B cell (primary cell): Measurements from ENCODE around the gene CLCA4. TPM values are rescaled to one million over a fixed set of nuclear protein-coding genes. Genes with fewer than 3 reads are reported as not detected.

Source experiments
- ATAC-seq: fragments of 200-7000 bp; cut with Tn5 transposase; one replicate; pipeline ENCODE4 v1.10.0; 2021; ENCODE audit warnings: low read depth, mild to moderate bottlenecking, moderate number of reproducible peaks, moderate library complexity
- CTCF ChIA-PET: fragments of 350-600 bp; sonication (Branson Sonifier 250); formaldehyde crosslinking; loops from one replicate; lab custom pipeline; 2021; ENCODE audit warnings: antibody characterized with exemption, inconsistent platforms; lab: Charles Lee
- POLR2A ChIA-PET: fragments of 350-600 bp; sonication (Branson Sonifier 250); formaldehyde crosslinking; loops from one replicate; lab custom pipeline; 2021; ENCODE audit warnings: antibody characterized with exemption; lab: Charles Lee
- DNase-seq: peaks from one replicate; pipeline ENCODE4 v3.0.0; 2013
- H2AFZ ChIP-seq: 2 replicates; pipeline ENCODE4 v1.6.1; 2012; ENCODE audit warnings: mild to moderate bottlenecking, low read depth, low read length; ENCODE audit not compliant: insufficient read depth, poor library complexity, severe bottlenecking
- H3K27ac ChIP-seq, 2 donors: 1 replicate in 1 of 2; 2 replicates in 1 of 2; pipeline ENCODE4 v1.5.1; 2012 to 2013; ENCODE audit warnings: low read length in 2 of 2, mild to moderate bottlenecking in 2 of 2, moderate library complexity in 1 of 2
- H3K27me3 ChIP-seq, 4 experiments: fragments of 200-600 bp in 1 of 4; sonication (generic) in 1 of 4; replicated peaks in 1 of 4; 1 replicate in 2 of 4; 2 replicates in 2 of 4; pipeline versions ENCODE4 v1.6.1 to v1.7.0; 2013 to 2016; ENCODE audit warnings: low read length in 3 of 4, mild to moderate bottlenecking in 2 of 4, mixed read lengths in 1 of 4, moderate library complexity in 1 of 4; ENCODE audit not compliant: insufficient read depth in 4 of 4, control insufficient read depth in 3 of 4; ENCODE audit errors: control extremely low read depth in 1 of 4
- H3K36me3 ChIP-seq, 2 experiments: replicated peaks in 1 of 2; 1 replicate in 1 of 2; 2 replicates in 1 of 2; pipeline versions ENCODE4 v1.6.1 to v1.7.1; 2013; ENCODE audit warnings: low read length in 1 of 2; ENCODE audit not compliant: insufficient read depth in 2 of 2, control insufficient read depth in 1 of 2; ENCODE audit errors: control extremely low read depth in 1 of 2, extremely low read depth in 1 of 2
- H3K4me1 ChIP-seq, 2 donors: fragments of 200-600 bp in 1 of 2; sonication (generic) in 1 of 2; 1 replicate in 1 of 2; 2 replicates in 1 of 2; pipeline versions ENCODE4 v1.5.1 to v1.6.1; 2013 to 2017; ENCODE audit warnings: low read length in 2 of 2; ENCODE audit not compliant: control insufficient read depth in 2 of 2, insufficient read depth in 2 of 2
- H3K4me2 ChIP-seq: replicated peaks from 2 replicates; pipeline ENCODE3; 2012; ENCODE audit warnings: mild to moderate bottlenecking, low read depth, low read length; ENCODE audit not compliant: poor library complexity, severe bottlenecking
- H3K4me3 ChIP-seq, 5 experiments: fragments of 200-600 bp in 1 of 5; sonication (generic) in 1 of 5; 1 replicate in 3 of 5; 2 replicates in 2 of 5; pipeline versions ENCODE4 v1.5.1 to v1.7.0; 2011 to 2016; ENCODE audit warnings: low read length in 4 of 5, mild to moderate bottlenecking in 4 of 5, low read depth in 2 of 5, control low read depth in 1 of 5, moderate library complexity in 1 of 5; ENCODE audit not compliant: insufficient read depth in 1 of 5; ENCODE audit errors: control extremely low read depth in 1 of 5, extremely low read depth in 1 of 5
- H3K79me2 ChIP-seq: fragments of 200-600 bp; sonication (generic); one replicate; pipeline ENCODE4 v1.6.0; 2016; ENCODE audit warnings: low read length; ENCODE audit not compliant: control insufficient read depth, insufficient read depth
- H3K9ac ChIP-seq: fragments of 200-600 bp; sonication (generic); 2 replicates; pipeline ENCODE4 v1.6.1; 2017; ENCODE audit warnings: mild to moderate bottlenecking, low read length, moderate library complexity
- H3K9me3 ChIP-seq, 3 donors: one replicate each; pipeline versions ENCODE4 v1.6.1 to v1.7.1; 2013; ENCODE audit warnings: low read length in 2 of 3; ENCODE audit not compliant: control insufficient read depth in 2 of 3, insufficient read depth in 1 of 3; ENCODE audit errors: control extremely low read depth in 1 of 3
- H4K20me1 ChIP-seq: 2 replicates; pipeline ENCODE4 v1.6.0; 2012; ENCODE audit warnings: mild to moderate bottlenecking, low read length; ENCODE audit not compliant: insufficient read depth, control insufficient read depth, poor library complexity, severe bottlenecking
- H3K27ac Mint-ChIP-seq: one replicate; pipeline ENCODE4 v1.8.0; 2021; ENCODE audit warnings: mixed read lengths
- H3K27me3 Mint-ChIP-seq: one replicate; pipeline ENCODE4 v1.8.0; 2021; ENCODE audit warnings: mixed read lengths
- H3K4me1 Mint-ChIP-seq: one replicate; pipeline ENCODE4 v1.8.0; 2021; ENCODE audit warnings: mixed read lengths
- H3K4me3 Mint-ChIP-seq: one replicate; pipeline ENCODE4 v1.8.0; 2021; ENCODE audit warnings: mixed read lengths
- H3K9me3 Mint-ChIP-seq: one replicate; pipeline ENCODE4 v1.8.0; 2022; ENCODE audit warnings: mixed read lengths; ENCODE audit not compliant: insufficient read depth
- CTCF ChIP-seq: fragments of 200-600 bp; IDR thresholded peaks from one replicate; pipeline ENCODE4 v1.8.0; 2022; ENCODE audit warnings: antibody characterized with exemption, mild to moderate bottlenecking
- EZH2 ChIP-seq: IDR thresholded peaks from 2 replicates; pipeline ENCODE4 v1.6.1; 2012; ENCODE audit warnings: borderline replicate concordance, low read depth, mild to moderate bottlenecking, moderate library complexity, low read length; ENCODE audit not compliant: insufficient read depth, poor library complexity, severe bottlenecking
- WGBS: methylation state at CpG from one replicate; pipeline ENCODE4 v1.1.5; 2013; ENCODE audit warnings: missing lambda C conversion rate; ENCODE audit not compliant: insufficient coverage; 5-methylcytosine and 5-hydroxymethylcytosine counted together
- intact Hi-C: fragments of 100-400 bp; cut with micrococcal nuclease; formaldehyde crosslinking; loops from one replicate; pipeline ENCODE4 v1.10.0; 2022
- polyA plus RNA-seq: library from polyadenylated mRNA; depleted of rRNA; stranded (reverse); fragments of >200 nt; gene quantifications from 2 replicates; pipeline ENCODE4 v1.2.3, GENCODE V29; 2012
- total RNA-seq, 2 donors: library from RNA; stranded (reverse); fragments of 120-200 nt in 1 of 2; gene quantifications; 1 replicate in 1 of 2; 2 replicates in 1 of 2; pipeline versions ENCODE4 v1.2.3 to v1.2.4, GENCODE V29; 2013 to 2022

The CLCA4 gene
- total and polyA plus RNA-seq, 2 donors (not counting 1 experiment from before 2014, with no cell fraction given) = not detected

DNA sequence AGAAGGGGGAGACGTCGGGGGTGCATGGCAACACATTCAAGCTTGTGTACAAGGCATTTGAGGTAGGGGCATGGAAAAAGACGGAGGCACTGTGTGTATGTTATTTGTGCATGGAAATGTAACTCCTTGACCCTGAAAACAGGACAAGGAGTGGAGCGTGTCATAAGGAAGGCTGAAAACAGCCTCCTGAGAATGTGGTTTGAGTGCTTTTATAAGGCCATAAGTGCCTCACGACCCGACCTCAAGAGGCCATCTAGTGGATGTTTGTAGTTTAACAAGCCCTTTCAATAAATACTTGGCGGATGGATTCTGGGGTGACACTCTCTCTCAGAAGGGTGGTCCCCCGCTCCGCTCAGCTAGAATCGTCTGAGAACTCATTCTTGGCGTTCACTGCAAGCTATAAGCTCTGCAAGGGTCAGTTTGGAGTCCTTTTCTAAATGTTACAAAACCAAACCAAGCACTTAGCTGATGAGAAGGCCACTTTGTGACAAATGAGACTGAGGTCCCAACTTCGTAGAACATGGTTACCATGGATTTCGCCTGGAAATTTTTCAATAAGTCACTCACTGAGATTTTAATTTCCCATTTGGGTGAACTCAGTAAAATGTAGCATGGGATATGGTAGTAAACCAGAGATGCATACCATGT, 38.8 kb upstream of the CLCA4 start:
- no peak overlapping the region for H3K4me2 ChIP-seq
- no peaks in the 10 kb centered on the region for H4K20me1 ChIP-seq
- peak; percentile 41 for DNase-seq
- WGBS = 59% methylated on average over 9 of the region's 13 CpGs
- Mint-ChIP-seq H3K4me3 (no peak overlapping the region), H3K27ac (no peak overlapping the region), H3K9me3 (no peaks in the 10 kb centered on the region), H3K4me1 (no peaks in the 10 kb centered on the region), H3K27me3 (peaks cover 25% of the 10 kb centered on the region)
- no peak overlapping the region for H3K27ac ChIP-seq
- H2AFZ ChIP-seq = no peak overlapping the region
- H3K9ac ChIP-seq = no peak overlapping the region
- ATAC-seq = no peak
- CTCF ChIA-PET = interaction anchor here (0.9 to 6.7 kb wide), 8 partner anchors 9 to 185 kb away, joined by 3 to 53 read pairs (median 4); no protein-coding TSS in a partner anchor
- no peaks in the 10 kb centered on the region for H3K79me2 ChIP-seq
- TF ChIP-seq EZH2 = no peak
- TF ChIP-seq CTCF = peak; percentile 62
- intact Hi-C loops = no loop called here
- H3K27me3 ChIP-seq = peaks cover 0 to 6% (median 2%) of the 10 kb centered on the region in 4 experiments
- H3K36me3 ChIP-seq = no peaks in the 10 kb centered on the region
- H3K4me1 ChIP-seq = peaks cover 0 to 12% of the 10 kb centered on the region in 2 donors
- H3K4me3 ChIP-seq = no peak overlapping the region
- no peaks in the 10 kb centered on the region for H3K9me3 ChIP-seq
- POLR2A ChIA-PET = no interaction called here

DNA sequence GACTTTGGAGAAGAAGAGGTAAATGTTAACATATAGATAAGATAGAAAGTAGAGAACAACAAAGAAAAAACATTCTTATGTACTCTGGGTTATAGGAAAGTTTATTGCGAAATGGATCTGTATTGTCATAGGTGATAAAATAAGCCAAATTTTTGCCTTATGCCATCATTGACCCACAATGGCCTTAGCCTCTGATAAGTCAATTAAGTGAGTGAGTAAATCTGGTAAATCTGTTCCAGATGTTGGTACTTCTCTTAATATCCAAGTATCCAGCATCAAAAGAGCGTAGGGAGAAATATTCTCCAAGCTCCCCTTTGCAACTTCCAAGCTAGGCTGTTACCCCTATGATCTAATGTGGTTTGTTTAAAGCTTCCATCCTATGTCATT, 38.3 kb upstream of the CLCA4 start:
- TF ChIP-seq CTCF = no peak
- Mint-ChIP-seq H3K4me3 (no peak overlapping the region), H3K27me3 (peaks cover 20% of the 10 kb centered on the region), H3K27ac (no peak overlapping the region), H3K4me1 (no peaks in the 10 kb centered on the region), H3K9me3 (no peaks in the 10 kb centered on the region)
- no peak overlapping the region for H3K9ac ChIP-seq
- no peaks in the 10 kb centered on the region for H3K9me3 ChIP-seq
- no peaks in the 10 kb centered on the region for H4K20me1 ChIP-seq
- intact Hi-C loops = no loop called here
- ATAC-seq (no peak), DNase-seq (no peak)
- H3K4me3 ChIP-seq = no peak overlapping the region
- peaks cover 0 to 7% of the 10 kb centered on the region in 2 donors for H3K4me1 ChIP-seq
- no peak overlapping the region for H3K27ac ChIP-seq
- H3K4me2 ChIP-seq = no peak overlapping the region
- ChIA-PET POLR2A (no interaction called here), CTCF (interaction anchor here (0.9 to 6.7 kb wide), 6 partner anchors 9 to 231 kb away, joined by 3 to 53 read pairs (median 4); no protein-coding TSS in a partner anchor)
- H3K27me3 ChIP-seq = peaks cover 0 to under 1% (median 0%) of the 10 kb centered on the region in 4 experiments
- H2AFZ ChIP-seq = no peak overlapping the region
- WGBS = no CpG with 5 or more reads among the region's 2 CpGs
- H3K36me3 ChIP-seq = no peaks in the 10 kb centered on the region
- no peaks in the 10 kb centered on the region for H3K79me2 ChIP-seq
